ENCODE results near the gene TXNDC16.

- TF ChIP-seq, protein P1, sequence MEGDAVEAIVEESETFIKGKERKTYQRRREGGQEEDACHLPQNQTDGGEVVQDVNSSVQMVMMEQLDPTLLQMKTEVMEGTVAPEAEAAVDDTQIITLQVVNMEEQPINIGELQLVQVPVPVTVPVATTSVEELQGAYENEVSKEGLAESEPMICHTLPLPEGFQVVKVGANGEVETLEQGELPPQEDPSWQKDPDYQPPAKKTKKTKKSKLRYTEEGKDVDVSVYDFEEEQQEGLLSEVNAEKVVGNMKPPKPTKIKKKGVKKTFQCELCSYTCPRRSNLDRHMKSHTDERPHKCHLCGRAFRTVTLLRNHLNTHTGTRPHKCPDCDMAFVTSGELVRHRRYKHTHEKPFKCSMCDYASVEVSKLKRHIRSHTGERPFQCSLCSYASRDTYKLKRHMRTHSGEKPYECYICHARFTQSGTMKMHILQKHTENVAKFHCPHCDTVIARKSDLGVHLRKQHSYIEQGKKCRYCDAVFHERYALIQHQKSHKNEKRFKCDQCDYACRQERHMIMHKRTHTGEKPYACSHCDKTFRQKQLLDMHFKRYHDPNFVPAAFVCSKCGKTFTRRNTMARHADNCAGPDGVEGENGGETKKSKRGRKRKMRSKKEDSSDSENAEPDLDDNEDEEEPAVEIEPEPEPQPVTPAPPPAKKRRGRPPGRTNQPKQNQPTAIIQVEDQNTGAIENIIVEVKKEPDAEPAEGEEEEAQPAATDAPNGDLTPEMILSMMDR (IDR thresholded peaks at IDR 0.05), result no peak
- no peak for TF ChIP-seq EZH2 (IDR thresholded peaks at IDR 0.05)
- TF ChIP-seq EZH2phosphoT487 (IDR thresholded peaks at IDR 0.05), result no peak
Measured at GRCh38 chr14:52553671-52554575, 1.6 kb upstream of the TXNDC16 start.

Data from neural progenitor cell (in vitro differentiated cells).